Panc1 (cell line): ENCODE results near the gene TNIP1. TPM values are rescaled to one million over a fixed set of nuclear protein-coding genes. Genes with fewer than 3 reads are reported as not detected.

Experiments used
- ATAC-seq: fragments of 200-7000 bp; cut with Tn5 transposase; 2 replicates; pipeline ENCODE4 v1.9.1; 2020; ENCODE audit warnings: mild to moderate bottlenecking, moderate library complexity
- BruUV-seq: library from RNA; stranded (reverse); fragments of 400-500 nt; replicated peaks from 2 replicates; lab custom pipeline; 2021; lab: Mats Ljungman, UMichigan
- CTCF ChIA-PET: fragments of 300-600 bp; sonication (Branson Sonifier 250); formaldehyde crosslinking; loops from one replicate; lab custom pipeline; 2022; ENCODE audit warnings: antibody characterized with exemption; lab: Charles Lee
- POLR2A ChIA-PET: fragments of 300-600 bp; sonication (Branson Sonifier 250); formaldehyde crosslinking; loops from one replicate; lab custom pipeline; 2022; ENCODE audit warnings: antibody characterized with exemption; lab: Charles Lee
- DNase-seq: peaks from one replicate; pipeline ENCODE4 v3.0.0-alpha.2; 2010; ENCODE audit warnings: low read depth, low spot score
- H3K27ac ChIP-seq: 2 replicates; pipeline ENCODE4 v1.5.1; 2011; ENCODE audit warnings: mild to moderate bottlenecking, low read length, inconsistent platforms
- H3K27me3 ChIP-seq: fragments of 200-500 bp; sonication (Bioruptor generic); 2 replicates; pipeline ENCODE4 v1.6.0; 2014; ENCODE audit warnings: low read length, inconsistent platforms; ENCODE audit not compliant: control insufficient read depth, insufficient read depth
- H3K36me3 ChIP-seq: fragments of 200-500 bp; sonication (Bioruptor generic); 2 replicates; pipeline ENCODE4 v1.5.1; 2014; ENCODE audit warnings: inconsistent platforms, mild to moderate bottlenecking, low read length, moderate library complexity; ENCODE audit not compliant: control insufficient read depth, insufficient read depth
- H3K4me1 ChIP-seq: 2 replicates; pipeline ENCODE4 v1.5.1; 2011; ENCODE audit warnings: inconsistent platforms, mild to moderate bottlenecking, low read length, moderate library complexity; ENCODE audit not compliant: control insufficient read depth, insufficient read depth
- H3K4me3 ChIP-seq, 2 experiments: 2 replicates each; pipeline ENCODE4 v1.5.1; 2011 to 2012; ENCODE audit warnings: low read depth in 2 of 2, low read length in 2 of 2, mild to moderate bottlenecking in 2 of 2, inconsistent platforms in 1 of 2, moderate library complexity in 1 of 2
- H3K9me3 ChIP-seq: fragments of 200-500 bp; sonication (Bioruptor generic); 2 replicates; pipeline ENCODE4 v1.5.1; 2014; ENCODE audit warnings: low read depth, mild to moderate bottlenecking, inconsistent platforms, low read length, moderate library complexity; ENCODE audit not compliant: control insufficient read depth, insufficient read depth
- CTCF ChIP-seq: fragments of 450-650 bp; IDR thresholded peaks from 2 replicates; pipeline ENCODE4 v1.5.1; 2017; ENCODE audit warnings: mild to moderate bottlenecking
- POLR2AphosphoS5 ChIP-seq: IDR thresholded peaks from 2 replicates; pipeline ENCODE4 v1.6.1; 2012; ENCODE audit warnings: mild to moderate bottlenecking, low read depth, low read length, moderate library complexity
- REST ChIP-seq, 2 experiments: IDR thresholded peaks; 2 replicates each; pipeline ENCODE4 v1.6.1; 2011 to 2012; ENCODE audit warnings: low read depth in 2 of 2, control low read depth in 1 of 2, low read length in 1 of 2, mild to moderate bottlenecking in 1 of 2, moderate library complexity in 1 of 2; ENCODE audit not compliant: insufficient read depth in 1 of 2
- SIN3A ChIP-seq: IDR thresholded peaks from 2 replicates; pipeline ENCODE4 v1.6.1; 2012; ENCODE audit warnings: low read depth, mild to moderate bottlenecking, low read length, moderate library complexity, borderline replicate concordance; ENCODE audit not compliant: insufficient read depth
- TCF7L2 ChIP-seq: IDR thresholded peaks from 2 replicates; pipeline ENCODE4 v1.6.1; 2011; ENCODE audit warnings: mild to moderate bottlenecking, low read depth, low read length, inconsistent platforms
- in situ Hi-C: cut with HindIII; loops from 2 replicates; pipeline ENCODE4 v1.10.0; 2016; ENCODE audit warnings: low sequenced_read_pairs, low pct_unique_long_range_greater_than_20kb
- intact Hi-C: fragments of 100-400 bp; cut with micrococcal nuclease; formaldehyde crosslinking; loops from one replicate; pipeline ENCODE4 v1.10.0; 2022; ENCODE audit not compliant: unreplicated experiment
- total RNA-seq: library from RNA; stranded (reverse); gene quantifications from one replicate; pipeline ENCODE4 v1.2.1, GENCODE V29; 2021; ENCODE audit not compliant: unreplicated experiment

TNIP1 gene
- total RNA-seq, 1 experiment from 2014 or later, result 81.9 TPM

GRCh38 chr5:151014680-151015343 is 66.0 kb downstream of the TNIP1 start:
- Histone ChIP-seq H3K36me3 (no peaks in the 10 kb centered on the region), H3K27ac (no peak overlapping the region), H3K9me3 (no peaks in the 10 kb centered on the region), H3K4me1 (no peaks in the 10 kb centered on the region), H3K27me3 (no peaks in the 10 kb centered on the region), H3K4me3 (no peak overlapping the region)
- ATAC-seq (no peak), DNase-seq (no peak)
- no peak for TF ChIP-seq REST (IDR thresholded peaks at IDR 0.05; ENCODE audit: insufficient read depth in 1 of 2, low read depth in 2 of 2, low read length in 1 of 2)
- no peak for TF ChIP-seq TCF7L2
- TF ChIP-seq POLR2AphosphoS5, result no peak
- TF ChIP-seq CTCF, result no peak
- no peak for TF ChIP-seq SIN3A
- in situ Hi-C loops (no loop called here), intact Hi-C loops (no loop called here)
- POLR2A ChIA-PET, result no interaction called here
- BruUV-seq, result no TSS peak
- CTCF ChIA-PET, result interaction anchor here (0.6 to 0.8 kb wide), 2 partner anchors 18 to 76 kb away, joined by 3 to 5 read pairs; no protein-coding TSS in a partner anchor

GRCh38 chr5:151012862-151013261 is 68.0 kb downstream of the TNIP1 start:
- H3K9me3 ChIP-seq, result no peaks in the 10 kb centered on the region
- H3K4me3 ChIP-seq, result no peak overlapping the region
- CTCF ChIA-PET, result interaction anchor here (0.6 kb wide), 1 partner anchor 11 kb away, joined by 4 read pairs; no protein-coding TSS in a partner anchor
- no peaks in the 10 kb centered on the region for H3K36me3 ChIP-seq
- intact Hi-C loops, result no loop called here
- in situ Hi-C loops, result no loop called here
- no TSS peak for BruUV-seq
- H3K4me1 ChIP-seq, result no peaks in the 10 kb centered on the region
- DNase-seq (no peak), ATAC-seq (no peak)
- POLR2A ChIA-PET, result interaction anchor here (0.6 kb wide), 1 partner anchor 10 kb away, joined by 7 read pairs; no protein-coding TSS in a partner anchor
- TF ChIP-seq TCF7L2 (no peak), REST (IDR thresholded peaks at IDR 0.05; ENCODE audit: insufficient read depth in 1 of 2, low read depth in 2 of 2, low read length in 1 of 2) (no peak), SIN3A (no peak), POLR2AphosphoS5 (no peak), CTCF (no peak)
- H3K27ac ChIP-seq, result no peak overlapping the region
- no peaks in the 10 kb centered on the region for H3K27me3 ChIP-seq
